Astrocyte (in vitro differentiated cells and primary cell): ENCODE measurements around the gene RUVBL2.
A peak's percentile ranks its signal among the peaks of the same experiment; 100 is the strongest.

Experiments
- CTCF ChIP-seq: IDR thresholded peaks from 2 replicates; pipeline ENCODE4 v1.5.1; 2011; ENCODE audit warnings: low read depth, mild to moderate bottlenecking, inconsistent platforms, low read length, moderate library complexity; ENCODE audit not compliant: insufficient read depth
- EZH2 ChIP-seq: IDR thresholded peaks from 2 replicates; pipeline ENCODE4 v1.6.1; 2012; ENCODE audit warnings: mild to moderate bottlenecking, low read length, inconsistent platforms; ENCODE audit not compliant: insufficient read depth

DNA sequence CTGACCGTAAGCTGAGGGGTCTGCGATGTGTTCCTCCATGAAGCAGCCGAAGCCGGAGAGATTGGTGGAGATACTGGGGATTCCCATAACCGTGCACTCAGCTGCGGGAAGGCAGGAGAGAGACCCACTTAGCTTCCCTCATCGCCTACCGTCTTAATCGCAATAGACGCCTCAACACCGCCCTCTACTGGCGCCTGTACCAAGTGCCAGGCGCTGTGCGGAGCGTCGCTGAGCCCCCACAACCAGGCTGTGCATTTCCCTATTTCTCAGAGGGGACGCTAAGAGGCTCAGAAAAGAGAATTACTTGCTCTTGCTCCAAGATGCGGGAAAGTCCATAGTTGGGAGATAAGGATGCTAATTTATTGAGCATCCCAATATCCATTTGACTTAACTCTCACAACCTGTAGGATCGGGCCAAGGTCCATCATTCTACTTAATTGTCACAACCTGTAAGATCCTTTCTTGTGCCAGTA is 22.7 kb upstream of the RUVBL2 start:
- TF ChIP-seq CTCF (peak; percentile 93), EZH2 (no peak)
